ENCODE results near the gene PITPNM3. TPM values are rescaled to one million over a fixed set of nuclear protein-coding genes. Genes with fewer than 3 reads are reported as not detected.

PITPNM3 gene
- total RNA-seq, 5 donors from 2014 or later (not counting 1 experiment from before 2014, with no cell fraction given) = 0.20 to 0.98 (median 0.61) TPM

DNA sequence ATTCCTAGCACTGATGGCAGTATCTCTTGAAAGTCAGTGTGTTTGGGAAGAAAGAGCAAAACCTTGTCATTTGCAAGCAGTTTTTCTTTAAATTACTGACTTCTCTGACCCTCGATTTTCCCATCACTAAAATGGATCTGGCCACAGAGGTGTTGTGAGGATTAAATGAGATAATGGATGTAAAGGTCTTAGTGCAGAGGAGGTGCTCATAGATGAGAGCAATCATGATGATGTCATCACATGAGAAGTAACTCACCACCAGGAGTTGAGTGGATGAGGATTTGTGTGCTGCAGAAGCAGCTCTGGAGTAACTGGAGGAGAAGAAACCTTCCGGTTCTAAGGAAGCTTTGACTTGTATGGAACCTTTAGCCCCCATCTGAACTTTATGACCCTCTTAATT, 30.6 kb downstream of the PITPNM3 start:
- Histone ChIP-seq H3K9me3 (no peaks in the 10 kb centered on the region), H3K27me3 (replicated peaks in 1 of 2; ENCODE audit: control insufficient read depth in 2 of 2, extremely low read depth in 1 of 2, insufficient read depth in 2 of 2, low read length in 1 of 2) (peaks cover 0 to 13% of the 10 kb centered on the region in 2 experiments), H3K4me3 (ENCODE audit: control insufficient read depth in 1 of 2, extremely low read depth in 1 of 2, low read length in 1 of 2) (no peak overlapping the region), H3K27ac (ENCODE audit: low read length) (no peak overlapping the region), H3K4me1 (ENCODE audit: control insufficient read depth in 1 of 2, extremely low read depth in 1 of 2, insufficient read depth in 2 of 2, low read length in 2 of 2) (no peaks in the 10 kb centered on the region), H3K36me3 (ENCODE audit: control insufficient read depth in 2 of 2, extremely low read depth in 1 of 2, insufficient read depth in 1 of 2, low read length in 1 of 2) (no peaks in the 10 kb centered on the region)
- ChIA-PET CTCF (no interaction called here), POLR2A (no interaction called here)
- DNase-seq (no peak), ATAC-seq (replicated peaks in 1 of 4) (no peak)
- Mint-ChIP-seq H3K36me3 (no peaks in the 10 kb centered on the region), H3K27ac (no peak overlapping the region), H3K4me1 (no peaks in the 10 kb centered on the region), H3K4me3 (no peak overlapping the region), H3K27me3 (no peaks in the 10 kb centered on the region), H3K9me3 (no peaks in the 10 kb centered on the region)
- no CpG with 5 or more reads among the region's 2 CpGs for WGBS (ENCODE audit: insufficient coverage)

DNA sequence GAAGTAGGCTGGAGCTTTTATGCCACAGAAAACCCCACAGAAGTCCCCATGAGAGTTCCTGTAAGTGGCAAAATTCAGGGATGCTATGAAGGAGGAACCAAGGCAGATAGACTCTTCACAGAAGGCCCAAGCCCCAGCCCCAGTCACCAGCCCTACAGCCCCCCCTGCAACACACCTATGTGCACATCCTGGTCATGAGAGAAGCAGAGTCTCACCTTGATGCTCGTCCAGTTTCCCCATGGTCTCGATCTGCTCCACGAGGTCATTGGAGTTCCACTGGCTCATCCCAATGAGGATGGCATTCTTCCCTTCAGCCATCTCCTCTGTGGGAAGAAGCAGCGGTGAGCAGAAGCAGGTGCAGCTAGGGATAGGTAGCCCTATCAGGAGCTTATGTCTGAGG, 31.2 kb downstream of the PITPNM3 start:
- CTCF ChIA-PET = interaction anchor here in 1 of 2 donors (1.0 kb wide), 1 partner anchor 82 kb away, joined by 3 read pairs; no protein-coding TSS in a partner anchor
- H3K27me3 Mint-ChIP-seq = no peaks in the 10 kb centered on the region
- no peaks in the 10 kb centered on the region for H3K9me3 Mint-ChIP-seq
- H3K27me3 ChIP-seq (replicated peaks in 1 of 2; ENCODE audit: control insufficient read depth in 2 of 2, extremely low read depth in 1 of 2, insufficient read depth in 2 of 2, low read length in 1 of 2) = peaks cover 0 to 9% of the 10 kb centered on the region in 2 experiments
- DNase-seq = no peak
- H3K4me1 ChIP-seq (ENCODE audit: control insufficient read depth in 1 of 2, extremely low read depth in 1 of 2, insufficient read depth in 2 of 2, low read length in 2 of 2) = no peaks in the 10 kb centered on the region
- H3K36me3 ChIP-seq (ENCODE audit: control insufficient read depth in 2 of 2, extremely low read depth in 1 of 2, insufficient read depth in 1 of 2, low read length in 1 of 2) = no peaks in the 10 kb centered on the region
- H3K4me1 Mint-ChIP-seq = no peaks in the 10 kb centered on the region
- H3K4me3 Mint-ChIP-seq = no peak overlapping the region
- ATAC-seq (replicated peaks in 1 of 4) = no peak
- no peaks in the 10 kb centered on the region for H3K9me3 ChIP-seq
- H3K27ac Mint-ChIP-seq = no peak overlapping the region
- POLR2A ChIA-PET = no interaction called here
- 84% methylated on average over 3 of the region's 4 CpGs for WGBS (ENCODE audit: insufficient coverage)
- no peaks in the 10 kb centered on the region for H3K36me3 Mint-ChIP-seq
- no peak overlapping the region for H3K4me3 ChIP-seq (ENCODE audit: control insufficient read depth in 1 of 2, extremely low read depth in 1 of 2, low read length in 1 of 2)
- H3K27ac ChIP-seq (ENCODE audit: low read length) = no peak overlapping the region

DNA sequence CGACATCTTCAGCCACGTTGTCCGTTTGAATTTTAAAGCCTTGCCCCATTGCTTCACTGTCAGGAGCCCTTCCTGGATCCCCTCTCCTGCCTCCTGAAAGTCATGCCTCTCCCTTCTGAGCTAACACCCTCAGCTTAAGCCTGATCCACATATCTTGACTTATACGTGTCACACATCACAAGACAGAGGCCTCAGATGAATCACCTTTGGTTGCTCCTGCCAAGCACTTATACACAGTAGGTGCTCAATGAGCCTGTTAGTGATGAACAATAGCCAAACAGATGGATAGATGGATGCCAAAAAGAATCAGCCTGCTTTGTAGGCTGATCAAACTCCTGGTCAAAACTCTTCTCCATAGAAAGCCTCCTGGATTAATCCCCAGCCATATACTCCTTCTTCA, 31.8 kb downstream of the PITPNM3 start:
- H3K27ac Mint-ChIP-seq = no peak overlapping the region
- no peaks in the 10 kb centered on the region for H3K4me1 Mint-ChIP-seq
- no peak overlapping the region for H3K27ac ChIP-seq (ENCODE audit: low read length)
- H3K4me3 Mint-ChIP-seq = no peak overlapping the region
- DNase-seq (no peak), ATAC-seq (replicated peaks in 1 of 4) (no peak)
- peaks cover 0 to 5% of the 10 kb centered on the region in 2 experiments for H3K27me3 ChIP-seq (replicated peaks in 1 of 2; ENCODE audit: control insufficient read depth in 2 of 2, extremely low read depth in 1 of 2, insufficient read depth in 2 of 2, low read length in 1 of 2)
- H3K4me1 ChIP-seq (ENCODE audit: control insufficient read depth in 1 of 2, extremely low read depth in 1 of 2, insufficient read depth in 2 of 2, low read length in 2 of 2) = no peaks in the 10 kb centered on the region
- 87% methylated on average over 3 of the region's 4 CpGs for WGBS (ENCODE audit: insufficient coverage)
- H3K9me3 Mint-ChIP-seq = no peaks in the 10 kb centered on the region
- no peaks in the 10 kb centered on the region for H3K27me3 Mint-ChIP-seq
- H3K9me3 ChIP-seq = no peaks in the 10 kb centered on the region
- ChIA-PET POLR2A (no interaction called here), CTCF (interaction anchor here in 1 of 2 donors (0.6 to 1.0 kb wide), 2 partner anchors 81 to 263 kb away, joined by 3 read pairs; no protein-coding TSS in a partner anchor)
- no peak overlapping the region for H3K4me3 ChIP-seq (ENCODE audit: control insufficient read depth in 1 of 2, extremely low read depth in 1 of 2, low read length in 1 of 2)
- no peaks in the 10 kb centered on the region for H3K36me3 ChIP-seq (ENCODE audit: control insufficient read depth in 2 of 2, extremely low read depth in 1 of 2, insufficient read depth in 1 of 2, low read length in 1 of 2)
- H3K36me3 Mint-ChIP-seq = no peaks in the 10 kb centered on the region

DNA sequence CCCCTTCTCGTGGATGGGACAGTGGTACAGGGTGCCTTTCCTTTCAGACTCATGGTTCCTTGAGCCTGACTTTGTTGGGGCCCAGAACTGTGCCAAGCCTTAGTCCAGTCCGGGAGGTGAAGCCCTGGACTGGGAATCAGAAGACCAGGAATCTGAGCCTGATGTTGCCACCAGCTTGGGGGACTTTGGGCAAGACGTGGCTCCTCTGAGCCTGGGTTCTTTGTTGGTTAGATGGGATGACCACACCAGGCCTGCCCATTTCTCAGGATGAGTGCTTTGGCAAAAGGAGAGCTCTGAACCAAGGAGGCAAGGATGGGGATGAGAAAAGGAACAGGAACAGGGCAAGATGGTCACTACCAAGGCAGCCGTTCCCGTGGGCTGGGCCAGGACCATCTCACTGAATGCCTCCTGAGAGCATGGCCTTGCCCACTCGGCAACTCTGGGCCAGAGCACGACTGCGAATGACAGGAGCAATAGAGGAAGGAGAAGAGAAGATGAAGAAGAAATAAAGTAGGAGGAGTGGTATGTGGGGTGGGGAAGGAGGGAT, 32.5 kb downstream of the PITPNM3 start:
- Mint-ChIP-seq H3K27ac (no peak overlapping the region), H3K4me1 (no peaks in the 10 kb centered on the region), H3K36me3 (no peaks in the 10 kb centered on the region), H3K27me3 (no peaks in the 10 kb centered on the region), H3K9me3 (no peaks in the 10 kb centered on the region), H3K4me3 (no peak overlapping the region)
- no peaks in the 10 kb centered on the region for H3K36me3 ChIP-seq (ENCODE audit: control insufficient read depth in 2 of 2, extremely low read depth in 1 of 2, insufficient read depth in 1 of 2, low read length in 1 of 2)
- H3K4me3 ChIP-seq (ENCODE audit: control insufficient read depth in 1 of 2, extremely low read depth in 1 of 2, low read length in 1 of 2) = no peak overlapping the region
- H3K27ac ChIP-seq (ENCODE audit: low read length) = no peak overlapping the region
- no peaks in the 10 kb centered on the region for H3K4me1 ChIP-seq (ENCODE audit: control insufficient read depth in 1 of 2, extremely low read depth in 1 of 2, insufficient read depth in 2 of 2, low read length in 2 of 2)
- DNase-seq = no peak
- H3K27me3 ChIP-seq (replicated peaks in 1 of 2; ENCODE audit: control insufficient read depth in 2 of 2, extremely low read depth in 1 of 2, insufficient read depth in 2 of 2, low read length in 1 of 2) = peaks cover 0 to 3% of the 10 kb centered on the region in 2 experiments
- ChIA-PET POLR2A (no interaction called here), CTCF (no interaction called here)
- ATAC-seq (replicated peaks in 1 of 4) = no peak
- 76% methylated on average over 8 of the region's 8 CpGs for WGBS (ENCODE audit: insufficient coverage)
- no peaks in the 10 kb centered on the region for H3K9me3 ChIP-seq

DNA sequence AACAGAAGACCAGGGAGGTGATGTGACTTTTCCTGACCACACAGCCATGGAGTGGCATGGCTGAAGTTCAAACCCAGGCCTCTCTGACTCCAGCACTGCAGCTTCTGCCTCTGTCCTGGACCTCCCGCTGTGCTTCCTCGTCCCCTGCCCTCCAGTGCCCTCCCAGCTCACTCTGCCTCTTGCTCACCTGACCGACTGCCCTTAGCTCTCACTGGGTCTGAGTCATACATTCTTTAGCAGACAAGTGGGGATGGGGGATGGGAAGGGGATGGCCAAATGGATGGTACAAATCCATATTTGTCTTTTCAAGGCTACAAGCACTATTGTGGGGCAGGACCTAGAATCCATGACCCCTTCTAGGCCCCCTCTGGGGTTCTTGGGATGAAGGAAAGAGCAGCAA, 33.0 kb downstream of the PITPNM3 start:
- H3K27ac ChIP-seq (ENCODE audit: low read length) = no peak overlapping the region
- no peaks in the 10 kb centered on the region for H3K9me3 ChIP-seq
- no peaks in the 10 kb centered on the region for H3K4me1 Mint-ChIP-seq
- ChIA-PET CTCF (no interaction called here), POLR2A (no interaction called here)
- H3K27me3 ChIP-seq (replicated peaks in 1 of 2; ENCODE audit: control insufficient read depth in 2 of 2, extremely low read depth in 1 of 2, insufficient read depth in 2 of 2, low read length in 1 of 2) = peaks cover 0 to 3% of the 10 kb centered on the region in 2 experiments
- H3K4me3 ChIP-seq (ENCODE audit: control insufficient read depth in 1 of 2, extremely low read depth in 1 of 2, low read length in 1 of 2) = no peak overlapping the region
- ATAC-seq (replicated peaks in 1 of 4) (no peak), DNase-seq (no peak)
- no peak overlapping the region for H3K4me3 Mint-ChIP-seq
- no peaks in the 10 kb centered on the region for H3K4me1 ChIP-seq (ENCODE audit: control insufficient read depth in 1 of 2, extremely low read depth in 1 of 2, insufficient read depth in 2 of 2, low read length in 2 of 2)
- no peaks in the 10 kb centered on the region for H3K36me3 Mint-ChIP-seq
- H3K9me3 Mint-ChIP-seq = no peaks in the 10 kb centered on the region
- H3K27me3 Mint-ChIP-seq = no peaks in the 10 kb centered on the region
- no peaks in the 10 kb centered on the region for H3K36me3 ChIP-seq (ENCODE audit: control insufficient read depth in 2 of 2, extremely low read depth in 1 of 2, insufficient read depth in 1 of 2, low read length in 1 of 2)
- H3K27ac Mint-ChIP-seq = no peak overlapping the region
- no CpG with 5 or more reads among the region's 3 CpGs for WGBS (ENCODE audit: insufficient coverage)

DNA sequence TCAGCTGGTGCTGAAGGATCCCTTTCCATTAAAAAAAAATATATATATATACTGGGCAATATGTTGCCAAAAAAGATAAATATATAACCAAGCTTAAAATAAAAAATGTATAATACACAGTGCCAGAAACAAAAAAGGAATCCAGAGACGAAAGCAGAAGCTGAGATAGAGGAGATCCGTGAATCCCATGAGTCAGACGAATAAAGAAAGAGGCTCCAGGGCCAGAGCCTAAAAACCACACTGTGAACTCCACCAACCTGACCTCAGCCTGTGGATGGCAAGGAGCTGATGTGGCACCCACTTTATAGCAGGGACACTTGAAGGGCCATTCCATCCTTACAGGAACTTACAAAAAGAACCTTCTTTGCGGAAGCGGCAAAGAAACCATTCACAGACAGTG, 34.8 kb downstream of the PITPNM3 start:
- peaks cover 0 to 3% (median 0%) of the 10 kb centered on the region in 3 donors for H3K9me3 Mint-ChIP-seq
- H3K4me1 ChIP-seq (ENCODE audit: control insufficient read depth in 1 of 2, extremely low read depth in 1 of 2, insufficient read depth in 2 of 2, low read length in 2 of 2) = no peaks in the 10 kb centered on the region
- no peaks in the 10 kb centered on the region for H3K9me3 ChIP-seq
- no peak overlapping the region for H3K27ac ChIP-seq (ENCODE audit: low read length)
- ATAC-seq (replicated peaks in 1 of 4) (no peak), DNase-seq (no peak)
- H3K27ac Mint-ChIP-seq = no peak overlapping the region
- H3K27me3 ChIP-seq (replicated peaks in 1 of 2; ENCODE audit: control insufficient read depth in 2 of 2, extremely low read depth in 1 of 2, insufficient read depth in 2 of 2, low read length in 1 of 2) = no peaks in the 10 kb centered on the region
- H3K4me1 Mint-ChIP-seq = no peaks in the 10 kb centered on the region
- no peak overlapping the region for H3K4me3 ChIP-seq (ENCODE audit: control insufficient read depth in 1 of 2, extremely low read depth in 1 of 2, low read length in 1 of 2)
- H3K36me3 Mint-ChIP-seq = no peaks in the 10 kb centered on the region
- H3K36me3 ChIP-seq (ENCODE audit: control insufficient read depth in 2 of 2, extremely low read depth in 1 of 2, insufficient read depth in 1 of 2, low read length in 1 of 2) = no peaks in the 10 kb centered on the region
- WGBS (ENCODE audit: insufficient coverage) = 100% methylated on average over 1 of the region's 5 CpGs
- POLR2A ChIA-PET = no interaction called here
- H3K27me3 Mint-ChIP-seq = no peaks in the 10 kb centered on the region
- no peak overlapping the region for H3K4me3 Mint-ChIP-seq
- CTCF ChIA-PET = interaction anchor here in 1 of 2 donors (0.5 kb wide), 1 partner anchor 32 kb away, joined by 3 read pairs; no protein-coding TSS in a partner anchor

DNA sequence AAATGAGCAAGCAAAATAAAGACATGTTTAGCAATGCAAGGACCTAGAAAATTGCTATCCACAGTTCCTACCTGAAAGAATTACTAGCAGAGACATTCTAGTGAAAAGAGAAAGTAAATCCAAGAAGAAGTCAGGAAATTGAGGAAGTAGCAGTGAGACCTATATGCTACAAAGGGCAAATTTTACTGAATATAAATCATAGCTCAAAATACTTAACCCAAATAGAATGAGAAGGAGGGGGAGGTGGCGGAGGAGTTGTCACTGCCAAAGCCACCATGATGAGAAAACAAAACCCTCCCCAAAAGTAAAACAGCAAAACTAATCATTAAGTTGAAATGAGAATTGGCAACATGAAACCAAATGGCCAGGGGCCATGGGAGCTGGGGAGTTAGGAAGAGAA, 39.3 kb downstream of the PITPNM3 start:
- CTCF ChIA-PET = no interaction called here
- H3K27me3 ChIP-seq (replicated peaks in 1 of 2; ENCODE audit: control insufficient read depth in 2 of 2, extremely low read depth in 1 of 2, insufficient read depth in 2 of 2, low read length in 1 of 2) = no peaks in the 10 kb centered on the region
- H3K4me3 ChIP-seq (ENCODE audit: control insufficient read depth in 1 of 2, extremely low read depth in 1 of 2, low read length in 1 of 2) = no peak overlapping the region
- H3K36me3 Mint-ChIP-seq = no peaks in the 10 kb centered on the region
- DNase-seq (no peak), ATAC-seq (replicated peaks in 1 of 4) (no peak)
- no peak overlapping the region for H3K27ac Mint-ChIP-seq
- WGBS (ENCODE audit: insufficient coverage) = no CpG with 5 or more reads among the region's 1 CpG
- no peaks in the 10 kb centered on the region for H3K4me1 Mint-ChIP-seq
- no peaks in the 10 kb centered on the region for H3K9me3 ChIP-seq
- no peaks in the 10 kb centered on the region for H3K4me1 ChIP-seq (ENCODE audit: control insufficient read depth in 1 of 2, extremely low read depth in 1 of 2, insufficient read depth in 2 of 2, low read length in 2 of 2)
- no peak overlapping the region for H3K27ac ChIP-seq (ENCODE audit: low read length)
- POLR2A ChIA-PET = no interaction called here
- peaks cover 0 to 5% of the 10 kb centered on the region in 2 donors for H3K27me3 Mint-ChIP-seq
- no peaks in the 10 kb centered on the region for H3K36me3 ChIP-seq (ENCODE audit: control insufficient read depth in 2 of 2, extremely low read depth in 1 of 2, insufficient read depth in 1 of 2, low read length in 1 of 2)
- no peak overlapping the region for H3K4me3 Mint-ChIP-seq
- H3K9me3 Mint-ChIP-seq = peaks cover 0 to 3% (median 0%) of the 10 kb centered on the region in 3 donors

Data from T-cell (primary cell).